Measurements from ENCODE around the gene KLHDC1. TPM values are rescaled to one million over a fixed set of nuclear protein-coding genes. Genes with fewer than 3 reads are reported as not detected.

Gene KLHDC1
- total RNA-seq, 1 experiment from 2014 or later = 0.99 TPM

GRCh38 chr14:49659526-49660455 is 33.1 kb upstream of the KLHDC1 start:
- intact Hi-C loops (cut with micrococcal nuclease; ENCODE audit: unreplicated experiment) = no loop called here
- TF ChIP-seq CTCF (IDR thresholded peaks at IDR 0.05; ENCODE audit: unreplicated experiment) = no peak
- Mint-ChIP-seq H3K36me3 (ENCODE audit: insufficient read depth, unreplicated experiment) (peaks cover 5% of the 10 kb centered on the region), H3K27ac (ENCODE audit: unreplicated experiment) (no peak overlapping the region), H3K4me1 (ENCODE audit: low read depth, unreplicated experiment) (no peaks in the 10 kb centered on the region), H3K27me3 (ENCODE audit: unreplicated experiment) (no peaks in the 10 kb centered on the region), H3K4me3 (ENCODE audit: low read depth, unreplicated experiment) (no peak overlapping the region), H3K9me3 (ENCODE audit: low read depth, unreplicated experiment) (no peaks in the 10 kb centered on the region)
- CTCF ChIA-PET = no interaction called here
- no peak for DNase-seq
- no TSS peak for BruUV-seq (replicated peaks)

- BruUV-seq (replicated peaks) = no TSS peak
- intact Hi-C loops (cut with micrococcal nuclease; ENCODE audit: unreplicated experiment) = no loop called here
- CTCF ChIA-PET = no interaction called here
These were observed 22.4 kb upstream of the KLHDC1 start for GRCh38 chr14:49670475-49670874.

GRCh38 chr14:49673586-49673985 is 19.3 kb upstream of the KLHDC1 start:
- Mint-ChIP-seq H3K4me3 (ENCODE audit: low read depth, unreplicated experiment) (no peak overlapping the region), H3K36me3 (ENCODE audit: insufficient read depth, unreplicated experiment) (peaks cover 5% of the 10 kb centered on the region), H3K9me3 (ENCODE audit: low read depth, unreplicated experiment) (no peaks in the 10 kb centered on the region), H3K4me1 (ENCODE audit: low read depth, unreplicated experiment) (no peaks in the 10 kb centered on the region), H3K27me3 (ENCODE audit: unreplicated experiment) (no peaks in the 10 kb centered on the region), H3K27ac (ENCODE audit: unreplicated experiment) (no peak overlapping the region)
- no peak for TF ChIP-seq CTCF (IDR thresholded peaks at IDR 0.05; ENCODE audit: unreplicated experiment)
- DNase-seq = no peak
- BruUV-seq (replicated peaks) = no TSS peak
- intact Hi-C loops (cut with micrococcal nuclease; ENCODE audit: unreplicated experiment) = no loop called here
- CTCF ChIA-PET = no interaction called here

More at GRCh38 chr14:49670475-49670874, 22.4 kb upstream of the KLHDC1 start:
- Mint-ChIP-seq H3K27ac (ENCODE audit: unreplicated experiment) (no peak overlapping the region), H3K27me3 (ENCODE audit: unreplicated experiment) (no peaks in the 10 kb centered on the region), H3K4me1 (ENCODE audit: low read depth, unreplicated experiment) (no peaks in the 10 kb centered on the region), H3K4me3 (ENCODE audit: low read depth, unreplicated experiment) (no peak overlapping the region), H3K36me3 (ENCODE audit: insufficient read depth, unreplicated experiment) (peaks cover 5% of the 10 kb centered on the region), H3K9me3 (ENCODE audit: low read depth, unreplicated experiment) (no peaks in the 10 kb centered on the region)
- no peak for DNase-seq
- TF ChIP-seq CTCF (IDR thresholded peaks at IDR 0.05; ENCODE audit: unreplicated experiment) = no peak

GRCh38 chr14:49677643-49678042 is 15.3 kb upstream of the KLHDC1 start:
- Mint-ChIP-seq H3K9me3 (ENCODE audit: low read depth, unreplicated experiment) (no peaks in the 10 kb centered on the region), H3K4me1 (ENCODE audit: low read depth, unreplicated experiment) (no peaks in the 10 kb centered on the region), H3K27me3 (ENCODE audit: unreplicated experiment) (no peaks in the 10 kb centered on the region), H3K27ac (ENCODE audit: unreplicated experiment) (no peak overlapping the region), H3K36me3 (ENCODE audit: insufficient read depth, unreplicated experiment) (peaks cover 13% of the 10 kb centered on the region), H3K4me3 (ENCODE audit: low read depth, unreplicated experiment) (no peak overlapping the region)
- CTCF ChIA-PET = no interaction called here
- no peak for TF ChIP-seq CTCF (IDR thresholded peaks at IDR 0.05; ENCODE audit: unreplicated experiment)
- intact Hi-C loops (cut with micrococcal nuclease; ENCODE audit: unreplicated experiment) = no loop called here
- no peak for DNase-seq
- no TSS peak for BruUV-seq (replicated peaks)

Data from Calu3 (cell line).